ENCODE measurements around the gene RTP1.
"Not testable (repeated sequence)": the region's sequence is repeated elsewhere in the genome, so short reads cannot be mapped to it uniquely, and the experiment has no call there.

The RTP1 gene, protein sequence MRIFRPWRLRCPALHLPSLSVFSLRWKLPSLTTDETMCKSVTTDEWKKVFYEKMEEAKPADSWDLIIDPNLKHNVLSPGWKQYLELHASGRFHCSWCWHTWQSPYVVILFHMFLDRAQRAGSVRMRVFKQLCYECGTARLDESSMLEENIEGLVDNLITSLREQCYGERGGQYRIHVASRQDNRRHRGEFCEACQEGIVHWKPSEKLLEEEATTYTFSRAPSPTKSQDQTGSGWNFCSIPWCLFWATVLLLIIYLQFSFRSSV

DNA sequence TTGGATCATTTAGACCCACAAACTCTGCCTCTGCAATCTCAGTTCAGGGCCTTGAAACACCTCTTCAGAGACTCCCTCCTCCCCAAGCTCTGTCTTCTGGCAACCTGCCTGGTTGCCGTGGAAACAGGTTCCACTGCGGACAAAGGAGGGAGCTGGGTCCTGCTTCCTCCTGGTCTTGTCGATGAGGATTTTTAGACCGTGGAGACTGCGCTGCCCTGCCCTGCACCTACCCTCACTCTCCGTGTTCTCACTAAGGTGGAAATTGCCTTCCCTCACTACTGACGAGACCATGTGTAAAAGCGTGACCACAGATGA is at the start of gene RTP1:
Gene RTP1, plus strand, starts transcription at position 152 of the 315 bp plus-strand sequence. Its CDS starts 30 bp downstream, at position 182.
- DNase-seq (ENCODE audit: low spot score) = no peak

DNA sequence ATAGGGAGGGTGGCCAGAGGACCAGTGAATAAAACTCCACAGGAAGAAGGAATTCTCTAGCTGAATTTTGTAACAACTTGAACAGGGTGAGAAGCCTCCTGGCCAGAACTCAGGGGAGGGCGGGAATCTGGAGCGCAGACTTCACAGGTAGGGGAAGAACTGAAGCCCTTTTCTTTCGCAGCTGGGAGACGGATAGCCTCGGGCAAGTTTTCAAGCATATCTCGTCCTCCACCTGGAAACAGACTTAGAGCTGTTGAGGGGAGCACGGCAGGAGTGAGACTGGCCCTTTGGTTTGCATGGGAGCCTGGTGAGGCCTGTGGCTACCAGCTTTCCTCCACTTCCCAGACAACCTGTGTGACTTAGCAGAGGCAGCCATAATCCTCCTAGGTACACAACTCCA is 47.1 kb upstream of the RTP1 start:
- DNase-seq (ENCODE audit: low spot score) = no peak

DNA sequence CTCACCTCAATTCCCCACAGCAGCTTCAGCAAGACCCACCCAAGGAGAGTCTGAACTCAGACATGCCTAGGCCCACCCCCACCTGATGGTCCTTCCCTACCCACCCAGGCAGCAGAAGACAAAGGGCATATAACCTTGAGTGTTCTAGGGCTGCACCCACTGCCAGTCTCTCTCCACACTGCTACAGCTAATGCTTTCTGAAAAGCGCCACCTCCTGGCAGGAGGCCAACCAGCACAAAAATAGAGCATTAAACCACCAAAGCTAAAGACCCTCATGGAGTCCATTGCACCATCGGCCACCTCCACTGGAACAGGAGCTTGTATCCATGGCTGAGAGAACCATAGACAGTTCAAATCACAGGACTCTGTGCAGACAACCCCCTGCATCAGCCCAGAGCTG is 46.7 kb upstream of the RTP1 start:
- peak; percentile 22 for DNase-seq (ENCODE audit: low spot score)

DNA sequence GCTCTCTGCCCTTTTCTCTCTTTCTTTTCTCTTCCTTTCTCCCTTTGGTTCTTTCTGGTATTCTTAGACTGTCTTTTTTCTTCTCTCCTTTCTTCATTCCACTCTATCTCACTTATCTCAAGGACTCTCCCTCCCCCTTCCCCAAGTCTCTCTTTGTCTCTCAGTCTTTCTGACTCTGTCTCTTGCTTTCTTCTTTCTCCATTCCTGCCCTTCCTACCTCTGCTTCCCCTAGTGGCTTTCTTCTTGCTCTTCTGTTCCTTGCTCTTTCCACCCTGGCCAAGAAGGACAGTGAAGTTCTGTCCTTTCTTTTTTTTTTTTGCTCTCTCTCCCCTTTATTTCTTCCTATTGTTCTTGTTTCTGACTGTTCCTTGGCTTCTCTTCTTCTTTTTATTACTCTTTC is 35.7 kb upstream of the RTP1 start:
- no peak for DNase-seq (ENCODE audit: low spot score)

DNA sequence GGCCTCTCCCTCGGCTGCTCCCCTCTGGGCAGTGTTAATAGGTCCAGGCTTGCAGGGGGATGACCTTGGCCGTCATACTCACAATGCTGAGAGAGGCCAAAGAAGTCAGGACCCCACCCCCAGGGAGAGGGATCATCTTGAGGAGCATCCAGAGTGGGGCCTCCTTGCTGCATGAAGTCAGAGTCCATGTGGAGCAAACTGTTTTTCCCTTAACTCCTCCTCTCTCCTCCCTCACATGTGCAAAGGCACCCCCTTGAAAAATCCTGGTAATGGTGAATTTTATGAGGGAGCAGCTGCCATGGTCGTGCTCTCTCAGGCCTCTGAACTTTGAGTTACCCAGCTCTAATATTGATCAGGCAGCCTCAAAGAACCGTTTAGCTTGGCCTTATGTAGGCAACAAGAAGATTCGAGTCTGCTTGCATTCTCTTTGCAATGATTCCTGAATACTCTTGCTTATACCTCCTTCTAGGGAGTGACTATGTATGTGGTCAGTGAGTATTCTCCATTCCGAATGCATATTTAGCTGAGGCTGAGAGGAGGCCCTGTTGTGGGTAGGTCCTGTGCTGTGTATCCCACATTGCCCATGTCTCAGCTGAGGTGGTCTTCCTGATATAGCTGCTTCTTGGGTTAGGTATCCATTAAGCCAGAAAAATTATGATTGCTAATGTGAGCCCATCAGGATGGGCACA is 34.9 kb upstream of the RTP1 start:
- DNase-seq (ENCODE audit: low spot score) = no peak

DNA sequence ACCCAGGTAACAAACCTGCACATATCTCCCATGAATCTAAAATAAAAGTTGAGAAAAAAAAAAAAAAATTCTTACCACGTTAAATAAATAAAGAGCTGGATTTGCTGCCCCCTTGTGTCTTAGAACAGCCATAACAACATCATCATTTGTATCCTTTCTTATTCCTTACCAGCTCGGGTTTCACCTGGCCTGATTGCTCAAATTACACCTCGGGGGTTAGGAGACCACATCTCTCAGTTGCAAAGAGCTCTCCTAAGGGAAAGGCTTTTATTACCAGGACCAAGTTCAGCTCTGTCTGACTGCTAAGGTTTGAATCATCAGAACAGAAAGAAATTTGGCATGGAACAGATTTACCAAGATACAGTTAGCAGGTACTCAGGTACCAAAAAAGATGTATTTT is 32.1 kb upstream of the RTP1 start:
- DNase-seq (ENCODE audit: low spot score) = peak; percentile 57

DNA sequence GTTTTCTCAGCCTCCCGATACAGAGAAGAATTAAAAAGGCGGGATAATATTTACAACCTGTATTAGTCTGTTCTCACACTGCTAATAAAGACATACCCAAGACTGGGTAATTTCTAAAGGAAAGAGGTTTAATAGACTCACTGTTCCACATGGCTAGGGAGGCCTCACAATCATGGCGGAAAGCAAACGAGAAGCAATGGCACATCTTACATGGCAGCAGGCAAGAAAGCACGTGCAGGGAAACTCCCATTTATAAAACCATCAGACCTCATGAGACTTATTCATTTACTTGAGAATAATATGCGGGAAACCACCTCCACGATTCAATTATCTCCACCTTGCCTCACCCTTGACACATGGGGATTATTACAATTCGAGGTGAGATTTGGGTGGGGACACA is 30.5 kb upstream of the RTP1 start:
- DNase-seq (ENCODE audit: low spot score) = no peak

DNA sequence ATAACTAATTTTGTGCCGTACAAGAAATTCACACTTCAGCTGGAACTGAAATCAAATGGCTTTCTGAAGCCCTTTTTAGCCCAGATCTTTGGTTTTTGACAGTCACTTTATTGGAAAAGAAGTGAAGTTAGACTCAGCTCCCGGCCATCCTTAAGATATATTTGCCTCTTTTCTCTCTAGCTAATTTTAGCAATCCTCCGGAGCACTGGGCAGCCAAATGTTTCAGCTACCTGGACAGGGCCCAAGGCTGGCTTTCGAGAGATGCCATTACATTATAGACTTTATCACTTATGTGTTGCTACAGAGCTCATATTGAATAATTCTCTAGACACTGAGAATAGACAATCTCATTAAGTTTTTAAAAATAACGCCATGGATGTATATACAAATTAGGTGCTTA is 29.5 kb upstream of the RTP1 start:
- no peak for DNase-seq (ENCODE audit: low spot score)

DNA sequence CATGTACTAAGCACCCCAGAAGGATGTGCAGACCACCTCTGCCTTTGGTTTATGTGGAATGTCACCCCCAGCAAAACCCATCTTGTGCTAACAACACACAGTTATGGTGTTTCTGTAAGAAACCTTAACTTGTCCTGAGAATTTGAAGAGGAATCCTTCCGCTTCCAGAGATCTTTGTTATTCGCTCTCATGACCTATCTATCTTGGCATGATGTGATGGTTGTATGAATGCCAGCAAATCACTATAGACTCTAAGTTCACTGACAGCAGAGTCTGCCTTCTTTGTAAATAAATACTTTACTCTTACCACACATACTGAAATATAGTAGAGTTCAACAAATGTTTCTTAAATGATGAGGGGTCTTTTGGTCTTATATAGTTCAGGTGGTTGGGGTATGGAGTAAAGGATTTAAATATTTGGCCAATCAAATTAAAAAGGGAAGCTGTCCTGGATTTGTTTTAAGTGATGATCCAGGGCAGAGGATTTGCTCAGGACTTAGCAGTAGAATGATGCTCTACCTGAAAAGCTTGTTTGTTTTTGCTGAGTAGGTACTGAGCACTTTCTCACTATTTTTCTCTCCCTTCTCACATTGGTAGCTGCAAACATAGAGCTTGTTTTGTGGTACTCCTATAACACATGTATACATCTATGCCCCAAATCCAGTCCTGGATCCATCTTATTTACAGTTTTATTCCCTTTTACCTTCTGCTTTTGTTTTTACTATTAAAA is 27.9 kb upstream of the RTP1 start:
- no peak for DNase-seq (ENCODE audit: low spot score)

DNA sequence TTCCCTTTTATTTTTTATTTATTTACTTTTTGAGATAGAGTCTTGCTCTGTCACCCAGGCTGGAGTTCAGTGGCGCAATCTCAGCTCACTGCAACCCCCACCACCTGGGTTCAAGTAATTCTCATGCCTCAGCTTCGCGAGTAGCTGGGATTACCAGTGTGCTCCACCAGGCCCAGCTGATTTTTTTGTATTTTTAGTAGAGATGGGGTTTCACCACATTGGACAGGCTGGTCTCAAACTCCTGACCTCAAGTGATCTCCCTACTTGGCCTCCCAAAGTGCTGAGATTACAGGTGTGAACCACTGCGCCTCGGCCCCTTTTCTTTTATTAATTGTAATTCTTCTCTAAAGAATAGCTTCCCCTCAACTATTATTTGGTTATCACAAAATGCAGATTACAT is 26.4 kb upstream of the RTP1 start:
- DNase-seq (ENCODE audit: low spot score) = not testable (repeated sequence)

DNA sequence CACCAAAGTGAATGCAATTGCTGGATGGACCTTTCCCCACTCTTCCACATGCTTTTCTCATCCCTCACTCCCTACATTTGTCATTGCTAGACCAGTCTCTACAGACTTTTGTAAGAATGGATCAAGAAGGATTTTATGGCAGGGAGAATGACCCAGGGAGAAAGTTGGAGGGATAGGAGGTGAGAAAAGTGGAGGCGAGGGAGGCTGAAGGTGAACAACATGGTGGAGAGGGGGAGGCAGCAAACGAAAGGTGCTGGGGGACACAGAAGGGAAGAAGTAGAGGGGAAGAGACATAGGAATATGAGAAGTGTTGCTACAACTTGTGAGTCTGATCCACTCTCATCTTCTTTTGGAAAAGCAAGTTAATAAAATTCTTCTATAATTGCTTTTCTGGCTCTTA is 24.4 kb upstream of the RTP1 start:
- no peak for DNase-seq (ENCODE audit: low spot score)

DNA sequence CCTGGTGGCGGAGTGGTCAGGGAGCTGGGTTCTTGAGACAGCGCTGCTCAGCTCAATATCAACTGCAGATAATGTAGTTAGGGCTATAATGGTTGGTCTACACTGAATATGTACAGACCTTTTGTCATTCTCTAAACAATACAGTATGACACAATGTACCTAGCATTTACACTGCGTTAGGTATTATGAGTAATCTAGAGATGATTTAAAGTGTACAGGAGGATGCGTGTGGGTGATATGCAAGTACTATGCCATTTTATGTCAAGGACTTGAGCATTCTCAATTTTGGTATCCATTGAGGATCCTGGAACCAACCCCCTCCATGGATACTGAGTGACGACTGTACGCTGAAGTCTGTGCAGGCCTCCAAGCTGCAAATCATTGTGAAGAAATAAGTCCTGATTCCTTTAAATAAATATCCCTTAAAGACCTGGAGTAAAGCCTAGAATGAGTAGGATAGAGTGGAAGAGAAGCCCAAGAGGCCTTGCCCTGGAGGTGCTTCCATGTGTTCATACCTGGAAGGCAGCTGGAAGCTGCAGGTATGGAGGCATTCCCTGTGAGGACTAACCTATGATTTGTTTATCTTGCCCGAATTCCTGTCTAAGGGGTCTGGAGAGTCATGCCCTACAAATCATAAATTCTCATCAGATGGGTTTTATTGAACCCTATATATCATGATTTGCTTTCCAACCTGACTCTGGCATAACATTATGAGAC is 15.7 kb upstream of the RTP1 start:
- no peak for DNase-seq (ENCODE audit: low spot score)

DNA sequence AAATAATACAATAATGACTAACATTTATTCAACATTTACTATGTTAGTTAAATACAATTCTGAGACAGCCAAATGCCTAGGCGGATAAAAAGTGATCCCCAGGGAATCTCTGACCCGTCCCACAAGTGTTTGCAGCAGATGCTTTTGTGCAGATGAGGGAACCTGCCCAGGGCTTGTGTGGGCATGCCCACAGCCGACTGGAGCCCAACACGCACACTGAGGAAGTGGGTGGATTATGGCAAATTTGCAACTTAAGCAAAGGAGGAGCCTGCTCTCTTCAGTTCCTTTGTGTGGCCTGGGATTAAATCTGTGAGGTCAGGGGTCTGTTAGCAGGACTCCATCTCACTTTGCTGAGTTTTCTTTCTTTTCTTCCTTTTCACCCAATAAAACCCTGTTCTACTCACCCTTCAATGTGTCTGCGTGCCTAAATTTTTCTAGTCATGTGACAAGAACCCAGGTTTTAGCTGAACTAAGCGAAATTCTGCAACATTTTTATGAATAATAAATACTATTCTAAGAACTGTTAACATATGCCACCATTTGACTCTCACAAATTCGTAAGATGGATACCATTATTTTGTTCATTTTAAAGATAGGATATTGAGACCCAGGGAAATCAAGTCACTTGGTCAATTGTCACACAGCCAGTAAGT is 13.9 kb upstream of the RTP1 start:
- no peak for DNase-seq (ENCODE audit: low spot score)

DNA sequence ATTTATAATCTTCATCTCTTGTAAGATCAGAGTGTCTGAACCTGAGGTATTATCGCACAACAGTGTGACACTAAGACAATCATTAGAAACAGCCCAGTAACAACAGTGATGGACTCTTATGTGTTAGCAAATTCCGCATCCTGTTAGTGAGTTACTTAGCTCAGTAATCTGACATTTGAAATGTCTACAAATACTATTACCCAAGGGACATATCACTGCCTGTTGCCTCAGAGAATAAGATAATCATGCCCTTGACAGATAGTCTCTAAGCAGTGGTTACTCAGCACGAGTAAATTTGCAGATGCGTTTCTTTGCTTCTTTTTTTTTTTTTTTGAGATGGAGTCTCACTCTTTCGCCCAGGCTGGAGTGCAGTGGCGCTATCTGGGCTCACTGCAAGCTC is 13.4 kb upstream of the RTP1 start:
- no peak for DNase-seq (ENCODE audit: low spot score)

DNA sequence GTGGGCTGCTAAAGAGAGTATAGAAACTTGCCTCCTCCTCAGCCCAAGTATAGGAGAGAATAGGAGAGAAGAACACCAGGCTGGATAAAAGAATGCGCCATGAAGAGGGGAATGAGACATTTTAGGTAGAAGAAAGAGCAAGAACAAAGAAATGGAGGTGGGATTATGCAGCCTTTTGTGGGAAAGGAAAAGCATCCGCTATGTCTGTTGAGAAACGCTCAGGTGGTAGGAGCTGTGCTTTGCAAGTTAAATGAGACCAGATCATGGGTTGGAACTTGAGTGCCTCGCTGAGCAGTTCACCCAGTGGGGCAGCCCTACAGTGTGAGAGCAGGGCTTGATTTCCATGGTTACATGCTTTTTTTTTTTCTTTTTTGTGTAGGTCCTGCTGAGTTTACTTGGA is 11.5 kb upstream of the RTP1 start:
- DNase-seq (ENCODE audit: low spot score) = no peak

DNA sequence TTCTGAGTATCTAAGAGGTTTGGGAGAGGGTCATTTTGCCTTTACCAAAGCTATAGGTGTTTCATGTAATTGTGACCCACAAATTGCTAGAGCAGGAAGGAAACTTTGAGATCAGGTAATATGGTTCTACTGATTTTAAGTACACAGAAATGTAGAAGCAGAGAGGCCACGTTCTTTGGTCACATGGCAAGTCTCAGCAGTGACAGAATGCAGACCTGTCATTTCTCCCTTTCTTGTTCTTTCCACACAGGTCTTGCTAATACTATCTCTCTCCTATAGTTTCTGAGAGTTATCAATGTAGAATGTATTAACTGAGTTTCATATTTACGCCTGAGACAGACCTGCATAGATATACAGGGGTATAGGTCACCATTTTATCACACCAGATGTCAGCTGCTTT is 10.9 kb upstream of the RTP1 start:
- DNase-seq (ENCODE audit: low spot score) = no peak

DNA sequence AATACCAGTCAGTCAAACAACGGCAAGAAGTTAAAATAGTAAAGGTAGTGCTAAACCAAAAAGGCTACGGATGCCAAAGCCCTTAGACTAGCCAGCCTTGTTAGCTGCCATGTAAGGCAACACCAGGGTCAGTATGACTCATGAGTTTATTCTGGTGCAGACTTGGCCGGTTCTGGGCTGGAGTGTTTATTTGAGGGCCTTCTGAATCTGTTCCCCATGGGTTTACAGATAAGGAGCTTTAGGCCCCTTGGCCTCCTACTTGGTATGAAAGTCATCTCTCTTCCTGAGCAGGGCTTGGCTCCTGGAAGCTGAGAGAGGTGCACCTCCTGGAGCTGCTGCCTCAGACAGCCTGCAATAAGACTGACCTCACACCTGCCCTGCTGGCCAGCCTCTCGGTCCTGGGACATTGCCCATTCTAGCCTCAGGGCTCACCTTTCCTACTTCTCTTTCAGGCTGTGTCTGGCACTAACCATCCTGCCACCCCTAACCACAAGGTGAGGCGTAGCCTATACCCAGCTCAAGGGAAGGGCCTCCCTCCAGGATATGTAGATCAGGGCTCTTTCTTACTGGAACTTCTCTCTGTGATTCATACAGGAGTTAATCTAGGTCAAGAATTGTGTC is 10.4 kb upstream of the RTP1 start:
- no peak for DNase-seq (ENCODE audit: low spot score)

DNA sequence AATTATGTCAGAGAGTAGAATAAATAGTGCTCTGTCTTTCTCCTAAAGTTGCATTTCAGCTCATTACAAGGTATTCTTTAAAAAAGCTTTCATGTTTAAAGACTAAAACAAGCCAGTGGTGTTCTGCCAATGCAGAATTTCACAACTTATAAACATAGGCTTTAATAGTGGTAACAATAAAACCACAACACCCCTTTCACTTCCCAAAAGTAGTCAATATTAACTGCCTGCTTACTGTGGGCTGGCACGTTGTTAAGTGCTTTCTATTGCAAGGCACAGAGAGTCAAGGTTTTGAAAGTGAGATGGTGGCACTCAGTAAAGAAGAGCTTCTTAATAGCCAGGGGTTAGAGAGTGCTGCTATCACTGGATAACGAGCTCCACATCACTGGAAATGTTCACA is 8.4 kb upstream of the RTP1 start:
- DNase-seq (ENCODE audit: low spot score) = peak; percentile 42

DNA sequence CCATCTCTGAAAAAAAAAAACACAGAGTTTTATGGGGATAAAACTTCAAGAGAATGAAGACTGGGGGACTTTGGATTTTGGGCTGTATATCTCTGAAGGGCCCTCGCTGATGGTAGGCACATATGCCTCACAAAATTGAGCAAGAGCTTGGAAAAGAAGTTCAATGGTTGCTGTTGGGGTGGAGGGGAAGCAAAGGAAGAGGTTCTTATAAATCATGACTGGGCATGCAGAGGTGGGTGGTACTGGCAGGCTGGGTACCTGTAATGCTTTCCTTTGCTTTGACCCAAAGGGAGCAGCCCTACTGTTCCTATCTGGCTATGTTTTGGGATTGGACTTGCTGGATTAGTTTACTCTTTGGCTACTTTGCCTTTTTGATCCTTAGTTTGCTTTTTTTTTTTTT is 6.0 kb upstream of the RTP1 start:
- DNase-seq (ENCODE audit: low spot score) = no peak

DNA sequence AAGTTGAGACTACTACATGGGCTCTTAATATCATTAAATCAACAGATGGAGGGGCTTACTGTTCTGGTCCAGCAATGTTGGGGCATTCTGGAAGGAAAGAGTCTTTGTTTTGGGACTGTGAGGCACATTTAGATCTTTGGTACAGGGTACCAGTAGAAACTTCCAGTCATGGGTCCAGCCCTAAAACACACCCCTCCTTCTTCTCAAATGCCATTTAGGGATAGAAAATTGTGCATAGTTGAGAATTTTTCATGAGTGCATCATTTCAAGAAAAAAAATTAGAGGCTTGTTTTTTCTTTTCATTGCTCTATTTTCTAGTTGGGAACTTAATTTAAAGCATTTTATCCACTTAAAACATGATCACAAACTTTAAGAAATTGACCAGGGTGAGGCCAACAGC is 4.1 kb upstream of the RTP1 start:
- no peak for DNase-seq (ENCODE audit: low spot score)

DNA sequence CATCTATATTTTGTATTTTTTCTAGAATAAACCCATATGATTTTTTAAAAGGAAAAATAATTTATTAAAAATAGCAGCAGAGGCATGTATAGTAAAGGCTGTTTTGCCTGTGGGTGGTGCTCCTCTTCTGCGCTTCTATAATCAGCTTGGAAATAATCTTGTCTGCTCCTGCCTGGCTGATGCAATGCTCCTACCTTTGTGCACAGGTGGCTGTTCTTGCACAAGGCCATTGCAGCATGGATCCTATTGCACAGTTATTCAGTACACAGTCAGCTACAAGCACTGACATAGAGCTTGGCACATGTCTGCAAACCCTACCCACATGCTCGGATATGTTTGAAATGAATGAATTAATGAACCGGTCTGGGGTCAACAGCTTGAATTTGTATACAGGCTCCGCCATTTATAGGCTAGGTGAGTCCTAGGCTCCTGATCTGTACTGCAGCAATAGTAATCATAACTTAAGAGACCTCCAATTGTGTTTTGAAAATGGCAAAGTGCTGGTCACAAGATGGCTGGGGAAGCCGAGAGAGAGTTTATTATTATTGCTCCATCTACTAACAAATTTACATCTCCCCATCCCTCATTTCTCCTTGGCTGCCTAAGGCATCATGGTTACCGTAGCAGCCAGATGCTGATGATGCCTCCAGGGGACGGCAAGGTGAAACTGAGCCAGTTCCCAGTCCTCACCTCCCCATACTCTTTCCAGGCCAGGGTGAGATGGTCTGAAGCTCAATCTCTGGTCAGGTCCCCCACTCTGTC is 532 bp upstream of the RTP1 start:
- no peak for DNase-seq (ENCODE audit: low spot score)

Measured in germinal center (tissue), 1 donor.